ENCODE data around the gene PCMTD2.
"Not testable (repeated sequence)": the region's sequence is repeated elsewhere in the genome, so short reads cannot be mapped to it uniquely, and the experiment has no call there.

PCMTD2 gene

GRCh38 chr20:64287264-64287590 is 31.7 kb downstream of the PCMTD2 start:
- DNase-seq (ENCODE audit: low spot score) = not testable (repeated sequence)

GRCh38 chr20:64292167-64292566 is 36.6 kb downstream of the PCMTD2 start:
- DNase-seq (ENCODE audit: low spot score) = not testable (repeated sequence)

GRCh38 chr20:64303086-64303485 is 47.5 kb downstream of the PCMTD2 start:
- DNase-seq (ENCODE audit: low spot score) = not testable (repeated sequence)

GRCh38 chr20:64313761-64314160 is 58.2 kb downstream of the PCMTD2 start:
- not testable (repeated sequence) for DNase-seq (ENCODE audit: low spot score)

- not testable (repeated sequence) for DNase-seq (ENCODE audit: low spot score)
Observed at GRCh38 chr20:64315381-64315780, 59.8 kb downstream of the PCMTD2 start.

- not testable (repeated sequence) for DNase-seq (ENCODE audit: low spot score)
Observed at GRCh38 chr20:64315884-64316283, 60.3 kb downstream of the PCMTD2 start.

GRCh38 chr20:64316415-64317083 is 61.0 kb downstream of the PCMTD2 start:
- not testable (repeated sequence) for DNase-seq (ENCODE audit: low spot score)

- not testable (repeated sequence) for DNase-seq (ENCODE audit: low spot score)
Observed at GRCh38 chr20:64317331-64317730, 61.8 kb downstream of the PCMTD2 start.

- not testable (repeated sequence) for DNase-seq (ENCODE audit: low spot score)
Observed at GRCh38 chr20:64318056-64318455, 62.5 kb downstream of the PCMTD2 start.

- not testable (repeated sequence) for DNase-seq (ENCODE audit: low spot score)
Observed at GRCh38 chr20:64322031-64322789, 66.7 kb downstream of the PCMTD2 start.

All from globus pallidus (tissue), 1 donor.